Stimulated activated naive B cell treated with anti-CD40 and anti-IgM and Interleukin-4, amounts not matched to agents 10 μg/mL and 1 μg/mL and 100 μg/mL, for 72 hours (primary cell): ENCODE measurements around the gene LRRC63.

Experiments
- ATAC-seq, 2 donors: fragments of 150-1000 bp; cut with Tn5 transposase; replicated peaks; 2 replicates each; pipeline ENCODE4 v1.10.0; 2021; ENCODE audit warnings: moderate library complexity in 1 of 2
- DNase-seq: peaks from one replicate; pipeline ENCODE4 v3.0.0; 2021
- H3K27ac Mint-ChIP-seq: one replicate; pipeline ENCODE4 v1.8.0; 2022; ENCODE audit warnings: mild to moderate bottlenecking, mixed read lengths
- H3K27me3 Mint-ChIP-seq, 2 donors: one replicate each; pipeline ENCODE4 v1.8.0; 2022; ENCODE audit warnings: mixed read lengths in 2 of 2
- H3K36me3 Mint-ChIP-seq, 2 donors: one replicate each; pipeline ENCODE4 v1.8.0; 2022; ENCODE audit warnings: mixed read lengths in 2 of 2, mild to moderate bottlenecking in 1 of 2
- H3K4me1 Mint-ChIP-seq, 2 donors: one replicate each; pipeline ENCODE4 v1.8.0; 2022; ENCODE audit warnings: mixed read lengths in 2 of 2, mild to moderate bottlenecking in 1 of 2
- H3K4me3 Mint-ChIP-seq, 2 donors: one replicate each; pipeline ENCODE4 v1.8.0; 2022; ENCODE audit warnings: mild to moderate bottlenecking in 2 of 2, mixed read lengths in 2 of 2, moderate library complexity in 1 of 2
- H3K9me3 Mint-ChIP-seq, 2 donors: one replicate each; pipeline ENCODE4 v1.8.0; 2022; ENCODE audit warnings: mixed read lengths in 2 of 2, mild to moderate bottlenecking in 1 of 2

Gene LRRC63

GRCh38 chr13:46172531-46172991 is 39.2 kb upstream of the LRRC63 start:
- DNase-seq (no peak), ATAC-seq (peak in 1 of 2 donors; percentile 20)
- H3K4me3 Mint-ChIP-seq = peak overlapping the region; percentile 79 to 83
- no peaks in the 10 kb centered on the region for H3K27me3 Mint-ChIP-seq
- no peaks in the 10 kb centered on the region for H3K9me3 Mint-ChIP-seq
- H3K36me3 Mint-ChIP-seq = peaks cover 74 to 81% of the 10 kb centered on the region in 2 donors
- peak overlapping the region; percentile 86 for H3K27ac Mint-ChIP-seq
- H3K4me1 Mint-ChIP-seq = peaks cover 66 to 96% of the 10 kb centered on the region in 2 donors

- DNase-seq (peak; percentile 54), ATAC-seq (peak; percentile 77 to 82)
- Mint-ChIP-seq H3K9me3 (no peaks in the 10 kb centered on the region), H3K4me1 (peaks cover 66 to 94% of the 10 kb centered on the region in 2 donors), H3K36me3 (peaks cover 75 to 81% of the 10 kb centered on the region in 2 donors), H3K4me3 (peak overlapping the region; percentile 79 to 83), H3K27ac (peak overlapping the region; percentile 85), H3K27me3 (no peaks in the 10 kb centered on the region)
Measured at GRCh38 chr13:46173656-46174055, 38.1 kb upstream of the LRRC63 start.

GRCh38 chr13:46176756-46177155 is 35.0 kb upstream of the LRRC63 start:
- Mint-ChIP-seq H3K4me1 (peaks cover 38 to 63% of the 10 kb centered on the region in 2 donors), H3K27me3 (no peaks in the 10 kb centered on the region), H3K9me3 (no peaks in the 10 kb centered on the region), H3K36me3 (peaks cover 62 to 70% of the 10 kb centered on the region in 2 donors), H3K27ac (peak overlapping the region; percentile 65), H3K4me3 (peak overlapping the region; percentile 76 to 81)
- ATAC-seq (peak; percentile 41 to 49), DNase-seq (peak; percentile 36)

DNA sequence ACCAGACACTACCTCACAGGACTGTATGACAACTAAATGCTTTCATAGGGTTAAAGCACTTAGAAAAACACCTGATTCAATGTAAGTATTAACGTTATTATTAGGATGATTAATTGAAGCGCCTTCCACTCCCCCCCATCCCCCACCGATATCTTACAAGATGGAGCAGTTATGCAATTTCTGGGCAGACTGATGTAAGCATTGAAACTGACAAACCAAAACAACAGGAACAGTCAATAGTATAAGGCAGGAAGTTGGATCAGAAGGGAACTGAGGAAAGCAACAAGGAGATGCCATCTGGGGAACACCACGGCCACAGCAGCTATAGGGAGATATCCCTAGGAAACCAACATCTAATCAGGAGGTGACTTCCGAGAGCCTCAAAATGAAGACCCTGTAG is 33.6 kb upstream of the LRRC63 start:
- no peak for ATAC-seq
- DNase-seq = no peak
- H3K4me1 Mint-ChIP-seq = peaks cover 34 to 53% of the 10 kb centered on the region in 2 donors
- no peaks in the 10 kb centered on the region for H3K27me3 Mint-ChIP-seq
- H3K36me3 Mint-ChIP-seq = peaks cover 50 to 59% of the 10 kb centered on the region in 2 donors
- H3K4me3 Mint-ChIP-seq = peak overlapping the region; percentile 76 to 81
- H3K27ac Mint-ChIP-seq = peak overlapping the region; percentile 65
- no peaks in the 10 kb centered on the region for H3K9me3 Mint-ChIP-seq

- Mint-ChIP-seq H3K9me3 (no peaks in the 10 kb centered on the region), H3K27ac (peak overlapping the region; percentile 91), H3K27me3 (no peaks in the 10 kb centered on the region), H3K36me3 (peaks cover 45 to 52% of the 10 kb centered on the region in 2 donors), H3K4me3 (peak overlapping the region; percentile 90 to 92), H3K4me1 (peaks cover 34 to 53% of the 10 kb centered on the region in 2 donors)
- no peak for ATAC-seq
- DNase-seq = no peak
Measured at GRCh38 chr13:46178821-46179220, 32.9 kb upstream of the LRRC63 start.

DNA sequence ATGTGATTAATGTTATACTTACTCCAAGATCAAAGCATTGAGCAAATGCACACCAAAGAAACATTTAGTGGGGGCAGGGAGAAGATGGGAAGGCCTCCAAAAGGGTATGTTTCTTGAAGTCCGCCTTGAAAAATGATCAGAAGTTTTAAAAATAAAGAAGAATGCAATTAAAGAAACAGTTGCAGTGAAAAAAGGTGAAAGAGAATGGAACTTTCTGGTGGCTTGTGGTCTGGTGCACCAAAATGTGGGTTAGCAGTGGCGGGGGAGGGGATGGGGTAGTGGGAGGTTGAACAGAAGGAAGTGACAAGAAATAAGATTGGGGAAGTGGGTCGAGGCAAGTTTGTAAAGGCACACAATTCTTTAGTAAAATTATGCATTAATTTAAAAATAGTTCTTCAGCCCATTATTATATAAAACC is 32.2 kb upstream of the LRRC63 start:
- H3K27ac Mint-ChIP-seq = peak overlapping the region; percentile 91
- H3K4me1 Mint-ChIP-seq = peaks cover 38 to 55% of the 10 kb centered on the region in 2 donors
- H3K4me3 Mint-ChIP-seq = peak overlapping the region; percentile 90 to 92
- ATAC-seq (peak in 1 of 2 donors; percentile 19), DNase-seq (peak; percentile 47)
- no peaks in the 10 kb centered on the region for H3K27me3 Mint-ChIP-seq
- H3K36me3 Mint-ChIP-seq = peaks cover 42 to 50% of the 10 kb centered on the region in 2 donors
- no peaks in the 10 kb centered on the region for H3K9me3 Mint-ChIP-seq

DNA sequence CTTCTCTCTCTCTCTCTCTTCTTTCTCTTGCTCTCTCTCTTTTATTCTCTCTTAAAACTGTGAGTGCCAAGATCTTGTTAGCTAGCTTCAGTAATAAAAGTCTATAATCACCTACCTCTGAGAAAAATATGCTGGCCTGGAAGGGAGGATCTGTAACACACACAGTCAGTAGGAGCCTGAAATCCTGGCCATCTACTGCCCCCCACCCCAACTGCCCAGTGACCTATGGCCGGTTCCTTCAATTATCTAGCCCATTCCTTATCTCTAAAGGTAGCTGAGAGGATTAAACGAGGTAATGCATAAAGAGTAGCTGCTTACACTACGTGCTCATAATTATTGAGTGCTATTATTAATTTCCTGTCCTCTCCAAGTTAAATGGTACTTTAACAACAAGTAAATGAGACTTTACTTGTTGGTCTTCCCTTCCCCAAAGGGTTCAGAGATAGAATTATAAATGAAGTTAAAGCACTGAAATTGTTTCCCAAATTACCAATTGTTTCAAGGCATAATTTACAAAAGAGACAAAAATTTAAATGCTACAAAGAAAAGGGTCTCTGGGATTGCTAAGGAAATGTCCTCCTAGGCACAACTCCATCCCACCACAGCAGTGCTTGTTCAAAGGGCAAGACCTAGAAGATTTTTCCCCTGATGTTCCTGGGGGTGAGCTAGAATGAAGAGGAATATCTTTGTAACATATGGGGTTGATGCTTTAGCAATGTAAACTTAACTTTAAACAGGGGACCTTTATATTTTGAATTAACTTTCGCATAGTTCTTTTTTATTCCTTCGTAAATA is 31.6 kb upstream of the LRRC63 start:
- Mint-ChIP-seq H3K4me1 (peaks cover 41 to 55% of the 10 kb centered on the region in 2 donors), H3K4me3 (peak overlapping the region; percentile 90 to 92), H3K9me3 (no peaks in the 10 kb centered on the region), H3K36me3 (peaks cover 38 to 47% of the 10 kb centered on the region in 2 donors), H3K27ac (peak overlapping the region; percentile 96), H3K27me3 (no peaks in the 10 kb centered on the region)
- DNase-seq (no peak), ATAC-seq (no peak)

DNA sequence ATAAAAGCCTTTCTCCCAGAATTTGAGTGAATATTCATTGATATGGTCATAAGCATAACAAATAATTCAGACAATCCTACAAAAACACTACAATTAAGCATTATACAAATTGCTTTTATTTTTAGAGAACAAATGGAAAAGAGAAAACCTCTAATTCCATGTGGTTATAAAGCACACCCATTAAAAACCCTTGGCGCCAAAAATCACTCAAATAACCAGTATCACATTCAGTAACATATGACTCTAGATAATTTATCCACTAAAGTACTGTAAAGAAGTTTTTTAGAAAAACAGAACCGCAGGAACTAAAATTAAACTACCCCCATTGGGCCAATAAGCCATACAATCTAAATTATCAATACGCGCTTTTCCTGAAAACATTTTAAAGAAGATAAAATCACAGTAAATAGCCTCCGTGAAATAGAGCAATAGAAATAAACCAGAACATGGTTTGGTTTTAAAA is 30.3 kb upstream of the LRRC63 start:
- peaks cover 38 to 50% of the 10 kb centered on the region in 2 donors for H3K4me1 Mint-ChIP-seq
- ATAC-seq = no peak

DNA sequence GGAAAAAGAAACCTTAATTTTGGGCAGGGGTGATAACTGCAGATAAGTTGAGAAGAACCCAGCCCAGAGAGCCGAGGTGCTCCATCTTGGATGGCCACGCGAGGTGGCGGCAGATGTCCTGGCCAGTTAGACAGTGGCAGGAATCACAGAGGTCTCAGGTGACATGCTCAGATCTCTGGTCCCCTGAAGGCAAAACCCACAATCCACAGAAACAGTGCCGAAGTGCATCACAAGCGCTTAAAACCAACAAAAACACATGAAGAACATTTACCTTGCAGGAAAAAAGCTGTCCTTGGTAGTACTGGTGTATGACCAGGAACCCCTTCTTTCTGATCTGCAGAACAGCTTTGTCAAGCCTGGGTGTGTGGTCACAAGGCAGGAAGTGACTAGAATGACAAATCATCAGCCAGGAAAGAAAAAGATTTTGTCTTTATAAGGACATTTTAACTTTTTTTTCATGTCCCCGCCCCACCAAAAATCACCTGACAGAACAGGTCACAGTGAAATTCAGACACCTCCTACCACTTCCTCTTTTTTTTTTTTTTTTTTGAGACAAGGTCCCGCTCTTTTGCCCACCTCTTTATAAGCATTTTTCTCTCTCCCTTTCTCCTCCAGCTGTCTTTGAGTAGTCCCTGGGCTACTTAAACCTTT is 29.8 kb upstream of the LRRC63 start, which contains the start of gene LCP1:
Gene LCP1 (minus strand): TSS at position 338 of the 651 bp plus-strand sequence. CDS start 22,515 bp downstream, outside the sequence.
- DNase-seq (peak; percentile 86), ATAC-seq (peak; percentile 70 to 74)
- peaks cover 26 to 32% of the 10 kb centered on the region in 2 donors for H3K36me3 Mint-ChIP-seq
- H3K4me3 Mint-ChIP-seq = peak within 1 kb of the TSS; percentile 91 to 92
- H3K27me3 Mint-ChIP-seq = no peaks in the 10 kb centered on the region
- H3K9me3 Mint-ChIP-seq = no peaks in the 10 kb centered on the region
- peaks cover 34 to 44% of the 10 kb centered on the region in 2 donors for H3K4me1 Mint-ChIP-seq
- H3K27ac Mint-ChIP-seq = peak within 1 kb of the TSS; percentile 98

More for the DNA sequence above, 30.3 kb upstream of the LRRC63 start:
- peak overlapping the region; percentile 91 to 92 for H3K4me3 Mint-ChIP-seq
- DNase-seq = no peak
- peak overlapping the region; percentile 98 for H3K27ac Mint-ChIP-seq
- H3K36me3 Mint-ChIP-seq = peaks cover 30 to 38% of the 10 kb centered on the region in 2 donors
- no peaks in the 10 kb centered on the region for H3K27me3 Mint-ChIP-seq
- no peaks in the 10 kb centered on the region for H3K9me3 Mint-ChIP-seq

GRCh38 chr13:46182491-46182877 is 29.2 kb upstream of the LRRC63 start:
- Mint-ChIP-seq H3K27ac (peak overlapping the region; percentile 98), H3K9me3 (no peaks in the 10 kb centered on the region), H3K27me3 (no peaks in the 10 kb centered on the region), H3K4me1 (peaks cover 35 to 44% of the 10 kb centered on the region in 2 donors), H3K4me3 (peak overlapping the region; percentile 91 to 92), H3K36me3 (peaks cover 21 to 28% of the 10 kb centered on the region in 2 donors)
- peak; percentile 40 for DNase-seq
- peak; percentile 20 to 26 for ATAC-seq

- ATAC-seq (peak; percentile 41 to 49), DNase-seq (peak; percentile 61)
- H3K4me3 Mint-ChIP-seq = peak overlapping the region; percentile 91 to 92
- peaks cover 33 to 39% of the 10 kb centered on the region in 2 donors for H3K4me1 Mint-ChIP-seq
- H3K27ac Mint-ChIP-seq = peak overlapping the region; percentile 98
- no peaks in the 10 kb centered on the region for H3K27me3 Mint-ChIP-seq
- H3K9me3 Mint-ChIP-seq = no peaks in the 10 kb centered on the region
- peaks cover 13 to 20% of the 10 kb centered on the region in 2 donors for H3K36me3 Mint-ChIP-seq
Measured at GRCh38 chr13:46183018-46183946, 28.4 kb upstream of the LRRC63 start.

DNA sequence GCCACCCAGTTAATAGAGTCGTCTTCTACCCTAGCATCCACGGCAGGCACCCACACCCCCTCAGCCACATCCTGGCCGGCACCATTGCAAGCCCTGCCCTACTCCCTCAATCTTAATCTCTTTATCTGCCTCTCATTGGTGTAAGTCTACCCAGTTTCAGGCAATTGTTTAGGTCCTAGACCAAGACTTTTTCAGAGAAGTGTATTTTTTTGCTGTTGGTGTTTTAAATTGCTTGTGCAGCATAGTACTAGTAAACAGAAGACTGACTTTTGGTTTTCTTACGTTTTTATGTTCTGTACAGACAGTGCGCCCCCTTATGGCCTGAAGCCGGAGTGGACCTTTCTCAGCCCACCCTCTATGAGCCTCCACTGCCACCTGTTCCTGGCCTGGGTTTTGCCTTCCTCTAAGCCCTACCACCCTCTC is 27.4 kb upstream of the LRRC63 start:
- ATAC-seq = peak; percentile 48 to 49
- Mint-ChIP-seq H3K9me3 (no peaks in the 10 kb centered on the region), H3K27ac (peak overlapping the region; percentile 98)

GRCh38 chr13:46185634-46186033 is 26.1 kb upstream of the LRRC63 start:
- Mint-ChIP-seq H3K27me3 (no peaks in the 10 kb centered on the region), H3K27ac (peak overlapping the region; percentile 98), H3K4me1 (peaks cover 38 to 44% of the 10 kb centered on the region in 2 donors), H3K4me3 (no peak overlapping the region), H3K36me3 (peaks cover 0 to 4% of the 10 kb centered on the region in 2 donors), H3K9me3 (no peaks in the 10 kb centered on the region)
- DNase-seq = no peak
- no peak for ATAC-seq

More for the DNA sequence above, 27.4 kb upstream of the LRRC63 start:
- Mint-ChIP-seq H3K36me3 (peaks cover 10 to 17% of the 10 kb centered on the region in 2 donors), H3K4me1 (peaks cover 32 to 37% of the 10 kb centered on the region in 2 donors), H3K4me3 (peak overlapping the region; percentile 91 to 92), H3K27me3 (no peaks in the 10 kb centered on the region)
- DNase-seq = peak; percentile 59
